ENCODE data around the gene APOD. TPM values are rescaled to one million over a fixed set of nuclear protein-coding genes. Genes with fewer than 3 reads are reported as not detected.

Gene APOD
- total and polyA plus RNA-seq, 9 of the 15 experiments (the other 6 are each of a cell fraction or from before 2014, with no cell fraction given), result 0.18 to 0.50 (median 0.35) TPM; not detected in 1

- H2AFZ ChIP-seq (ENCODE audit: low read depth, low read length), result peak within 1 kb of the TSS; percentile 99
- ChIA-PET POLR2A (interaction anchor here (0.7 to 3.0 kb wide), 18 partner anchors 8 to 870 kb away, joined by 3 to 22 read pairs (median 4); partner anchors contain the start of gene XXYLT1), CTCF (ENCODE audit: low intra/inter-chr PET ratio) (interaction anchor here (0.8 kb wide), 1 partner anchor 852 kb away, joined by 4 read pairs; no protein-coding TSS in a partner anchor)
- peak; percentile 81 for FAIRE-seq
- in situ Hi-C loops (cut with MboI), result no loop called here
- DNase-seq (ENCODE audit: extremely low read depth in 1 of 4, low spot score in 3 of 4), result peak; percentile 94 to 99 (median 97)
- peak within 1 kb of the TSS; percentile 89 to 97 for H3K9ac ChIP-seq (ENCODE audit: insufficient read depth in 1 of 2, low read depth in 2 of 2, low read length in 2 of 2)
- H3K27ac ChIP-seq (ENCODE audit: extremely low read depth, low read depth, low read length), result peak within 1 kb of the TSS; percentile 86
- under 1% methylated on average over 59 of the region's 95 CpGs for WGBS (ENCODE audit: insufficient coverage, low coverage, missing lambda C conversion rate)
- H3K4me2 ChIP-seq (ENCODE audit: insufficient read depth, low read length), result peak within 1 kb of the TSS; percentile 95
- peak within 1 kb of the TSS; percentile 62 for H3K4me3 ChIP-seq
- H3K9me1 ChIP-seq (ENCODE audit: control insufficient read depth, insufficient read depth, low read length), result peaks cover 4% of the 10 kb centered on the region
- intact Hi-C loops (cut with micrococcal nuclease), result loop anchor here (5.0 to 10.0 kb wide), 2 partner anchors 172 to 271 kb away; partner anchors contain the start of gene XXYLT1
- no peaks in the 10 kb centered on the region for H3K9me3 ChIP-seq (replicated peaks; ENCODE audit: control insufficient read depth, insufficient read depth, low read depth, low read length)
- H4K20me1 ChIP-seq (replicated peaks; ENCODE audit: control insufficient read depth, insufficient read depth, low read length), result peaks cover 15% of the 10 kb centered on the region
- peaks cover 51% of the 10 kb centered on the region for H3K79me2 ChIP-seq (ENCODE audit: control insufficient read depth, insufficient read depth, low read length)
- H3K27me3 ChIP-seq (ENCODE audit: control insufficient read depth in 2 of 2, insufficient read depth in 2 of 2, low read length in 2 of 2), result no peaks in the 10 kb centered on the region
- peak; percentile 93 for ATAC-seq
- no TSS peak for BruUV-seq (replicated peaks)
- H3K4me1 ChIP-seq (replicated peaks in 1 of 2; ENCODE audit: control insufficient read depth in 2 of 2, insufficient read depth in 2 of 2, low read length in 2 of 2), result peaks cover 17 to 30% of the 10 kb centered on the region in 2 experiments
- H3K36me3 ChIP-seq (ENCODE audit: control insufficient read depth, insufficient read depth, low read length), result no peaks in the 10 kb centered on the region
- no peak for TF ChIP-seq PHF21A (IDR thresholded peaks at IDR 0.05; ENCODE audit: borderline replicate concordance, low read depth)
- 0 out of 4 replicates have a peak, but pooled peaks of 1 of the 2 experiments have one; percentile 54 for TF ChIP-seq UBTF (IDR thresholded peaks at IDR 0.05; ENCODE audit: borderline replicate concordance in 1 of 2, low read depth in 2 of 2, low read length in 2 of 2)
- TF ChIP-seq HDAC3 (IDR thresholded peaks at IDR 0.05; ENCODE audit: borderline replicate concordance, partially characterized antibody), result no peak
- no peak for TF ChIP-seq ZNF77 (CRISPR knock-in tag; IDR thresholded peaks at IDR 0.05)
- no peak; the same call in 1 of the 2 replicates for TF ChIP-seq ETS1 (conservative IDR thresholded peaks at IDR 0.05; ENCODE audit: control insufficient read depth, low read depth, low read length)
- TF ChIP-seq ZNF639 (CRISPR knock-in tag; conservative IDR thresholded peaks at IDR 0.05 in 1 of 2, IDR thresholded peaks at IDR 0.05 in 1 of 2), result no peak
- peak; percentile 71; the same call in 1 of the 2 replicates for TF ChIP-seq CREM (IDR thresholded peaks at IDR 0.05; ENCODE audit: low read depth)
- TF ChIP-seq HDAC1 (IDR thresholded peaks at IDR 0.05), result no peak
- no peak for TF ChIP-seq RUNX1 (IDR thresholded peaks at IDR 0.05; ENCODE audit: low read depth)
- TF ChIP-seq ZNF699 (CRISPR knock-in tag; IDR thresholded peaks at IDR 0.05; ENCODE audit: insufficient replicate concordance), result no peak
- no peak for TF ChIP-seq ELK3 (CRISPR knock-in tag; IDR thresholded peaks at IDR 0.05)
- TF ChIP-seq HNRNPUL1 (IDR thresholded peaks at IDR 0.05; ENCODE audit: low read length), result no peak
- TF ChIP-seq ZC3H4 (CRISPR knock-in tag; IDR thresholded peaks at IDR 0.05; ENCODE audit: borderline replicate concordance), result no peak
- TF ChIP-seq IFI16 (CRISPR knock-in tag; IDR thresholded peaks at IDR 0.05), result no peak
These were observed 40.8 kb downstream of the APOD start, which contains the start of gene PPP1R2 for GRCh38 chr3:195542698-195543499. PPP1R2 (minus strand) TSS chr3:195543325; CDS start chr3:195543025, 300 bp downstream.
